ENCODE data around the gene TMEM167B. TPM values are rescaled to one million over a fixed set of nuclear protein-coding genes. Genes with fewer than 3 reads are reported as not detected.
A peak's percentile ranks its signal among the peaks of the same experiment; 100 is the strongest.

Gene TMEM167B
- total and polyA plus RNA-seq, 2 donors (not counting 1 experiment from before 2014, with no cell fraction given) = 12.0 to 40.9 TPM

DNA sequence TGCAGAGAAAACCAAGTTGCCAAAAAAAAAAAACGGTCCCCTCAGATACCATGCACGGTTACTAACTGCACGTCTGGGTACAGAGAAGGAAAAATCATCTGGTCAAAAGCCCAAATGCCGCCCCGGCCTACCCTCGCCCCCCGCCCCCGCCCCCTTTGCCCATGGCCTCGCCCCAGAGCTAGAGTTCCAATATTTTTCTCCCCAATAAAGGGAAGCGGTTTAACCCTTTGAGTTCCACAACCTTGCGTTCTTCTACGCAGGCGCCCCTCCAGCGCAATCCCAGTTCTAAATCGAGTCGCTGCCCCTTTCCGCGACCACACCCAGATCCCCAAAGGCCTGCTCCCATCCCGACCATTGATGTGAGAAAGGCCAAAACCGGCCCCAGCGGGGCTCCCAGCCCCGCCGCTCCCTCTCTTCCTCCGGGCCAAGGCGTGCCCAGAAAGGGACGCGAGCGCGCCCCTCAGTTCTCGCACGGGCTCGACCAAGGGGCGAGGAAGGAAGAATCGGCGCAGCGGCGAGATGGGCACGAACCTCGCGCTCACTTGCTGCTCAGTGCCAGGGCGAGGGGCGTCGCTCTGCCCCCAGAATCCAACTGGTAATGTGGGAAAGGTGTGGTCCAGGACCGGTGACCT, 49.5 kb upstream of the TMEM167B start:
- Mint-ChIP-seq H3K4me3 (peak overlapping the region; percentile 97), H3K9me3 (ENCODE audit: insufficient read depth) (no peaks in the 10 kb centered on the region), H3K27me3 (no peaks in the 10 kb centered on the region), H3K27ac (peak overlapping the region; percentile 95), H3K4me1 (peaks cover 16% of the 10 kb centered on the region)
- Histone ChIP-seq H3K27ac (ENCODE audit: low read length in 2 of 2) (peak overlapping the region; percentile 67 to 75), H3K79me2 (ENCODE audit: control insufficient read depth, insufficient read depth, low read length) (peaks cover 27% of the 10 kb centered on the region), H3K4me3 (ENCODE audit: control extremely low read depth in 1 of 5, extremely low read depth in 1 of 5, insufficient read depth in 1 of 5, low read depth in 2 of 5, low read length in 4 of 5) (peak overlapping the region; percentile 28 to 93 (median 92)), H3K4me1 (ENCODE audit: control insufficient read depth in 2 of 2, insufficient read depth in 2 of 2, low read length in 2 of 2) (peaks cover 7% of the 10 kb centered on the region in 2 donors), H4K20me1 (ENCODE audit: control insufficient read depth, insufficient read depth, low read length, poor library complexity, severe bottlenecking) (peaks cover 3% of the 10 kb centered on the region), H3K9ac (ENCODE audit: low read length) (peak overlapping the region; percentile 92), H3K36me3 (replicated peaks in 1 of 2; ENCODE audit: control extremely low read depth in 1 of 2, control insufficient read depth in 1 of 2, extremely low read depth in 1 of 2, insufficient read depth in 2 of 2, low read length in 1 of 2) (no peaks in the 10 kb centered on the region), H3K4me2 (replicated peaks; ENCODE audit: low read depth, low read length, poor library complexity, severe bottlenecking) (peak overlapping the region; percentile 97), H2AFZ (ENCODE audit: insufficient read depth, low read depth, low read length, poor library complexity, severe bottlenecking) (peak overlapping the region; percentile 89), H3K9me3 (ENCODE audit: control extremely low read depth in 1 of 3, control insufficient read depth in 2 of 3, insufficient read depth in 1 of 3, low read length in 2 of 3) (peaks cover 0 to 3% (median 0%) of the 10 kb centered on the region in 3 donors), H3K27me3 (replicated peaks in 1 of 4; ENCODE audit: control extremely low read depth in 1 of 4, control insufficient read depth in 3 of 4, insufficient read depth in 4 of 4, low read length in 3 of 4) (no peaks in the 10 kb centered on the region)
- TF ChIP-seq, protein P1, sequence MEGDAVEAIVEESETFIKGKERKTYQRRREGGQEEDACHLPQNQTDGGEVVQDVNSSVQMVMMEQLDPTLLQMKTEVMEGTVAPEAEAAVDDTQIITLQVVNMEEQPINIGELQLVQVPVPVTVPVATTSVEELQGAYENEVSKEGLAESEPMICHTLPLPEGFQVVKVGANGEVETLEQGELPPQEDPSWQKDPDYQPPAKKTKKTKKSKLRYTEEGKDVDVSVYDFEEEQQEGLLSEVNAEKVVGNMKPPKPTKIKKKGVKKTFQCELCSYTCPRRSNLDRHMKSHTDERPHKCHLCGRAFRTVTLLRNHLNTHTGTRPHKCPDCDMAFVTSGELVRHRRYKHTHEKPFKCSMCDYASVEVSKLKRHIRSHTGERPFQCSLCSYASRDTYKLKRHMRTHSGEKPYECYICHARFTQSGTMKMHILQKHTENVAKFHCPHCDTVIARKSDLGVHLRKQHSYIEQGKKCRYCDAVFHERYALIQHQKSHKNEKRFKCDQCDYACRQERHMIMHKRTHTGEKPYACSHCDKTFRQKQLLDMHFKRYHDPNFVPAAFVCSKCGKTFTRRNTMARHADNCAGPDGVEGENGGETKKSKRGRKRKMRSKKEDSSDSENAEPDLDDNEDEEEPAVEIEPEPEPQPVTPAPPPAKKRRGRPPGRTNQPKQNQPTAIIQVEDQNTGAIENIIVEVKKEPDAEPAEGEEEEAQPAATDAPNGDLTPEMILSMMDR (IDR thresholded peaks at IDR 0.05) = no peak
- TF ChIP-seq EZH2 (IDR thresholded peaks at IDR 0.05; ENCODE audit: borderline replicate concordance, insufficient read depth, low read depth, low read length, poor library complexity, severe bottlenecking) = no peak
- ChIA-PET CTCF (no interaction called here), POLR2A (interaction anchor here (0.5 kb wide), 1 partner anchor 177 kb away, joined by 6 read pairs; no protein-coding TSS in a partner anchor)
- DNase-seq (peak; percentile 43), ATAC-seq (ENCODE audit: low read depth) (peak; percentile 3)
- intact Hi-C loops (cut with micrococcal nuclease) = loop anchor here (5.0 to 10.0 kb wide), 3 partner anchors 171 to 974 kb away; partner anchors contain the start of genes EEIG2 and SARS1
- under 1% methylated on average over 38 of the region's 44 CpGs for WGBS (ENCODE audit: insufficient coverage)
